ENCODE data around the gene SCARF2.
"Not testable (repeated sequence)": the region's sequence is repeated elsewhere in the genome, so short reads cannot be mapped to it uniquely, and the experiment has no call there.

Gene SCARF2

GRCh38 chr22:20395907-20396287 is 41.7 kb downstream of the SCARF2 start:
- no peak for DNase-seq (ENCODE audit: low spot score)
- TF ChIP-seq, protein P1, sequence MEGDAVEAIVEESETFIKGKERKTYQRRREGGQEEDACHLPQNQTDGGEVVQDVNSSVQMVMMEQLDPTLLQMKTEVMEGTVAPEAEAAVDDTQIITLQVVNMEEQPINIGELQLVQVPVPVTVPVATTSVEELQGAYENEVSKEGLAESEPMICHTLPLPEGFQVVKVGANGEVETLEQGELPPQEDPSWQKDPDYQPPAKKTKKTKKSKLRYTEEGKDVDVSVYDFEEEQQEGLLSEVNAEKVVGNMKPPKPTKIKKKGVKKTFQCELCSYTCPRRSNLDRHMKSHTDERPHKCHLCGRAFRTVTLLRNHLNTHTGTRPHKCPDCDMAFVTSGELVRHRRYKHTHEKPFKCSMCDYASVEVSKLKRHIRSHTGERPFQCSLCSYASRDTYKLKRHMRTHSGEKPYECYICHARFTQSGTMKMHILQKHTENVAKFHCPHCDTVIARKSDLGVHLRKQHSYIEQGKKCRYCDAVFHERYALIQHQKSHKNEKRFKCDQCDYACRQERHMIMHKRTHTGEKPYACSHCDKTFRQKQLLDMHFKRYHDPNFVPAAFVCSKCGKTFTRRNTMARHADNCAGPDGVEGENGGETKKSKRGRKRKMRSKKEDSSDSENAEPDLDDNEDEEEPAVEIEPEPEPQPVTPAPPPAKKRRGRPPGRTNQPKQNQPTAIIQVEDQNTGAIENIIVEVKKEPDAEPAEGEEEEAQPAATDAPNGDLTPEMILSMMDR (IDR thresholded peaks at IDR 0.05; ENCODE audit: extremely low read depth, insufficient read depth, missing control alignments) = no peak
- in situ Hi-C loops (cut with MboI; ENCODE audit: low pct_unique_long_range_greater_than_20kb, low sequenced_read_pairs, unreplicated experiment) = no loop called here

- TF ChIP-seq, protein P1 (IDR thresholded peaks at IDR 0.05; ENCODE audit: extremely low read depth, insufficient read depth, missing control alignments) = no peak
- no peak for DNase-seq (ENCODE audit: low spot score)
- in situ Hi-C loops (cut with MboI; ENCODE audit: low pct_unique_long_range_greater_than_20kb, low sequenced_read_pairs, unreplicated experiment) = no loop called here
These were observed 42.3 kb downstream of the SCARF2 start for GRCh38 chr22:20395181-20395906.

GRCh38 chr22:20393705-20394476 is 43.7 kb downstream of the SCARF2 start, which contains the start of gene ZNF74:
ZNF74 (plus strand) TSS chr22:20394151; CDS start chr22:20394629, 478 bp downstream.
- peak; percentile 88 for DNase-seq (ENCODE audit: low spot score)
- TF ChIP-seq, protein P1 (IDR thresholded peaks at IDR 0.05; ENCODE audit: extremely low read depth, insufficient read depth, missing control alignments) = no peak
- in situ Hi-C loops (cut with MboI; ENCODE audit: low pct_unique_long_range_greater_than_20kb, low sequenced_read_pairs, unreplicated experiment) = no loop called here

DNA sequence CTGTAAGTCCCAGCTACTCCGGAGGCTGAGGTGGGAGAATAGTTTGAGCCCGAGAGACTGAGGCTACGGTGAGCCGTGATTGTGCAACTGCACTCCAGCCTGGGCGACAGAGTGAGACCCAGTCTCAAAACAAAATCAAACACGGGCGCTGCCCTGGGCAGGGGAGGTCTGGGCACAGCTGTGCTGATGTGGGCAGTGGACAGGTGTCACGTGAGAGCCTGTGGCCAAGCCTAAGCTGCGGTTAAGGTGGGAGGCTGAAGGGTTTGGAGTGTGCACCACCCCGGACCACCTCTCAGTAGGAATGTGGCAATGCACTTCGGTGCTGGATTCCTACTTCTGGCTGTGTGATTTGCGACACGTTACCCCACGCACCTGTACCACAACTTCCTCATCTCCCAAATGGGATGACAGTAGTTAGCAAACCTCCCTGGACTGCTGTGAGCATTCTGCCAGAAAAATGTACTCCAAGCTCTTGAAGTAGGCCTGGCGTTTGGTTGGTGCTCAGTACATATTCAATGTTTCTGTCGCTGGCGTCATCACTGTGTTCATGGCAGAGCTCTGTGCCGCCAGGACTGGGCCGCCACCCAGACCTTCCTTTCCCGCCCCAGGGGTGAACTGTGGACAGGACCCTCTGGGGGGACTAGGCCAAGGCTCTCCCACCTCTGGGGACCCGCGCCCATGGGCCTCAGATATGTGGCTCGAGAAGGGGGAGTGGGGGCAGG is 44.5 kb downstream of the SCARF2 start:
- in situ Hi-C loops (cut with MboI; ENCODE audit: low pct_unique_long_range_greater_than_20kb, low sequenced_read_pairs, unreplicated experiment) = no loop called here
- no peak for DNase-seq (ENCODE audit: low spot score)
- TF ChIP-seq, protein P1 (IDR thresholded peaks at IDR 0.05; ENCODE audit: extremely low read depth, insufficient read depth, missing control alignments) = no peak

- DNase-seq (ENCODE audit: low spot score); in situ Hi-C loops (cut with MboI; ENCODE audit: low pct_unique_long_range_greater_than_20kb, low sequenced_read_pairs, unreplicated experiment): not testable (repeated sequence)
These were observed 45.2 kb downstream of the SCARF2 start for GRCh38 chr22:20392365-20392881.

DNA sequence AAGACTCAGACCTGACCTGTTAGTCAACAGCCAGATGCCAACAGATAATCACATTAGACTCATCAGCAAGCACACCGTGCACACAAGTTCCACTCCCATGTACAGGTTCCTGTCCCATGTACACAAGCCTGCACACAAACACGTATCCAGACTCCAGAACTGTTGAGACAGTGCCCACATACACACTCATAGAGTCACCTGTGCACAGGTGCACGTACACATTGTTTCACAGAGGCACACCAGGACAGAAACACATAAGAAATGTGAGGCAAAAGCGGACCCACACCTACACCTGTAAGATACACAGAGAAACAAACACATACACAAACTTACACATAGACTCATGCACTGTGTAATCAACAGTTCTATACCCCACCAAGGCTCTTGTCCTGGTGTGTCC is 46.4 kb downstream of the SCARF2 start:
- in situ Hi-C loops (cut with MboI; ENCODE audit: low pct_unique_long_range_greater_than_20kb, low sequenced_read_pairs, unreplicated experiment) = no loop called here
- no peak for DNase-seq (ENCODE audit: low spot score)
- TF ChIP-seq, protein P1 (IDR thresholded peaks at IDR 0.05; ENCODE audit: extremely low read depth, insufficient read depth, missing control alignments) = no peak

Measured in GM13977 (cell line).